GM18498 (cell line): ENCODE data around the gene XCL2.
A peak's percentile ranks its signal among the peaks of the same experiment; 100 is the strongest.
"Not testable (repeated sequence)": the region's sequence is repeated elsewhere in the genome, so short reads cannot be mapped to it uniquely, and the experiment has no call there.

ENCODE experiments used
- ATAC-seq: cut with Tn5 transposase; IDR thresholded peaks from one replicate; pipeline ENCODE4 v1.9.1; 2021; ENCODE audit warnings: mild to moderate bottlenecking, moderate library complexity; ENCODE audit not compliant: unreplicated experiment

Gene XCL2

GRCh38 chr1:168543840-168544498 lies at the start of gene XCL2:
Gene XCL2, minus strand, starts transcription at chr1:168543997. Its CDS starts 33 bp downstream, at chr1:168543964.
- ATAC-seq: not testable (repeated sequence)

- no peak for ATAC-seq
These were observed 47.9 kb upstream of the XCL2 start for GRCh38 chr1:168591641-168592250.

GRCh38 chr1:168591066-168591465 lies 47.3 kb upstream of the XCL2 start:
- no peak for ATAC-seq

DNA sequence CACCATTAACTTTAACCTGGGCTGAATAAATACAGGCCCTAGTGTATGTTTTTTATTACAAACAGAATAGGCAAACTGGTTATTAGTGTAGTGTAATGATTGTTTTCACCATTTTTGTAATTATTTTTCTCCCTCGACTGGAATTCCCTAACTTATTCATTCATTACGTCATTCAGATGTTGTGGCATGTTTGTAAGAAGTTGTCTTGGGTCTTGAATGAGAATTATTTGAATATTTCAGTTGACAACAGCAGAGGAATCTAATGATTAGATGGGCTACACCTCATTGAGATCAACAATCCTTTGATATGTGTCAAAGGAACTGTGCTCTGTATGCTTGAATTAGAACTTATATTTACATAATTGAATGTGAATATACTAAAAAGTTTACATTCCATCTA lies 45.4 kb upstream of the XCL2 start:
- no peak for ATAC-seq

GRCh38 chr1:168585937-168586336 lies 42.1 kb upstream of the XCL2 start:
- ATAC-seq: no peak

- ATAC-seq: no peak
These were observed 41.4 kb upstream of the XCL2 start for GRCh38 chr1:168585191-168585590.

- no peak for ATAC-seq
These were observed 39.8 kb upstream of the XCL2 start for GRCh38 chr1:168583571-168583970.

DNA sequence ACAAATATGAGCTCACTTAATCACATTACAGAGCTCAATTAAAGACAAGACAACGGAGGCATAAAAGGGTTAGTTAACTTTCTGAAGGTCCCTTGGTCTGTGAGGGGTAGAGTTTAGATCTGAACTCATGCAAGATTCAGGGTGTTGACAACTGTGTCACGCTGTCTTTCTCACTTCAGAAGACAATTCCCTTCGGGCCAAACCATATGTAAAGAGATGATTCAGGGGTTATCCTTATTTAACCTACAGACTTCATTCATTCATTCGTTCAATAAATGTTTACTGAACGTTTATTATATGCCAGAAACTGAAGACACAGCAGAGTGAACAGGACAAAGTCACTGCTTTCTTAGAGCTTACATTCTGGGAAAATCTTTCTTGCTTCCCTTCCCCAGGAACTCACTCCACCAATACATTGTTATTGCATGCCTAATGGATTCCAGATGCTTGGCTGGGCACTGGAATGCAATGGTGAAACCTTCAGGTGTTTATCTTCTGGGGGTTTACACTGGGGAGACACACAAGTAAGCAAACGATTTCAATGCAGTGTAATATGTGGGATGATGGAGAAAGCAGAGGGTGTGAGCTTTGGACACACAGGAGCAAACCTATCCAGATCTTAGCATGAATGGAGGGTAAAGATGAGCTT lies 39.0 kb upstream of the XCL2 start:
- no peak for ATAC-seq

- ATAC-seq: no peak
These were observed 38.2 kb upstream of the XCL2 start for GRCh38 chr1:168581817-168582572.

DNA sequence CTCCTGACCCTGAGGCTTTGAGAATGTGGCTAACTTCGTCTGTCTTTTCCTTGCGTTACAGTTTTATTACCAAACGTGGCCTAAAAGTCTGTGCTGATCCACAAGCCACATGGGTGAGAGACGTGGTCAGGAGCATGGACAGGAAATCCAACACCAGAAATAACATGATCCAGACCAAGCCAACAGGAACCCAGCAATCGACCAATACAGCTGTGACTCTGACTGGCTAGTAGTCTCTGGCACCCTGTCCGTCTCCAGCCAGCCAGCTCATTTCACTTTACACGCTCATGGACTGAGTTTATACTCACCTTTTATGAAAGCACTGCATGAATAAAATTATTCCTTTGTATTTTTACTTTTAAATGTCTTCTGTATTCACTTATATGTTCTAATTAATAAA lies 37.2 kb upstream of the XCL2 start:
- ATAC-seq: not testable (repeated sequence)

DNA sequence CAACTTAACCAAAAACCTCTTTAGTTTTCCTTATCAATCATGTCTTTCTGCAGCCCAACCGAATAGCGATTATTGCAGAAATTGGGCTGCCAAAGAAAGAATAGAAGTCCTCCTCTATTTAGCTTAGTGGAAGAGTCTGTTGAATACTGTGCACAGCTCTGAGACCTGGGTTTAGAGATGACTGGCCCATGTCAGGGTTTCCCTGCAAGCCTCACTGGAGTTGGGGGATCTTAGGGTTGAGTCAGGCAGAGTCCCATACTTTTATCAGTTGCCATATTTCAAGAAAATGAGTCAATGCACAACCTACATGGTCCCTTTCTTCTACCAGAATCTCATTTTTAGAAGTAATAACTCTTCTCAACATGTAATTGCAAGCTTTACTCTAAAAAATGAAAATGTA lies 36.5 kb upstream of the XCL2 start:
- not testable (repeated sequence) for ATAC-seq

GRCh38 chr1:168578531-168579185 lies 34.9 kb upstream of the XCL2 start:
- ATAC-seq: not testable (repeated sequence)

DNA sequence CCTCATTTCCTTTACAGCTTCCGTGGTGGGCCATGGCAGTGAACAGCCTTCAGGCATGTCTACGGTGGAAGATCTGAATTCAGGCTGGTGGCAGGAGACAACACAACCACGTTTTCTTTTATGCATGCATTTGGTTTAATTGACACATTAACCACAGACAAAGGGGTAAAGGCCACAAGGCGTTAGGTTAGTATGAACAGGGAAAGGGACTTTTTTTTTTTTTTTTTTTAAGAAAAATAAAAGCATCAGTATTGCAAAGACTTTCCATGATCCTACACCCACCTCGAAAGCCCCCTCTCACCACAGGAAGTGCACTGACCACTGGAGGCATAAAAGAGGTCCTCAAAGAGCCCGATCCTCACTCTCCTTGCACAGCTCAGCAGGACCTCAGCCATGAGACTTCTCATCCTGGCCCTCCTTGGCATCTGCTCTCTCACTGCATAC lies 32.5 kb upstream of the XCL2 start, which contains the start of gene XCL1:
Gene XCL1 (plus strand): TSS at position 361 of the 444 bp plus-strand sequence. CDS start 33 bp downstream, at position 394.
- ATAC-seq: not testable (repeated sequence)

DNA sequence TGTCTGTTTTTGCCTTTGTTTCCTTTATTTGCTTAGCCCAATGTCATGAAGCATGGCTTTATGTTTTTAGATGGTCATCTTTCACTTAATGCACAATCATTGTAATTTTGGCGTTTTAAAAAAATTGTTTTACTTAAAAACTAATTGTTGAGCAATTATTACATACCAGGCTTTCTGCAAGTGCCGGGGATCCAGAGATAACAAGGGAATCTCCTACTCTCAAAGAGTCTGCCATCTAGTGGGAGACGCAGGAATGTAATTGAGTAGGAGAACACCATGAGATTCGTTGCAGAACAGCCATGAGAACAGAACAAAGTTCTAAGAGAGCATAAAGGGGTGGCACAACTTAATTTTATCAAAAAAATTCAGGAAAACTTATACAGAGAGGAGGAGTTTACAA lies 30.4 kb upstream of the XCL2 start:
- peak; percentile 50 for ATAC-seq

DNA sequence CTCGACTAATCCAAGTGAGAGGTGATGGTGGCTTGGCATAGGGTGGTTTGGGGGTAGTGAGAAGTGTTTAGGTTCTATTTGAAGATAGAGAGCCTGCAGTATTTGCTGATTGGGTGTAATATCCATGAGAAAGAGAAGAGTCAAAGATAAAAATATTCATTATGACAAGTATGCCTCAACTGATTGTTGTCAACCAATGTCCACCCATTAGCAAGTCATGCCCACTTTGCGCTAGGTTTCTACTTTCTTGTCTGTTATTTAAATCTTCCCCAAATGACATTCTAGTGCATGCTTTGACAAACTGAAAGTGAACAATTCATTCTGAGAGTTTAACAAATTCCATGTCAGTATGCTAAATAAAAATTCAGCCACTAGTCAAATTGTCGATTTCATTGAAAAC lies 28.8 kb upstream of the XCL2 start:
- no peak for ATAC-seq

DNA sequence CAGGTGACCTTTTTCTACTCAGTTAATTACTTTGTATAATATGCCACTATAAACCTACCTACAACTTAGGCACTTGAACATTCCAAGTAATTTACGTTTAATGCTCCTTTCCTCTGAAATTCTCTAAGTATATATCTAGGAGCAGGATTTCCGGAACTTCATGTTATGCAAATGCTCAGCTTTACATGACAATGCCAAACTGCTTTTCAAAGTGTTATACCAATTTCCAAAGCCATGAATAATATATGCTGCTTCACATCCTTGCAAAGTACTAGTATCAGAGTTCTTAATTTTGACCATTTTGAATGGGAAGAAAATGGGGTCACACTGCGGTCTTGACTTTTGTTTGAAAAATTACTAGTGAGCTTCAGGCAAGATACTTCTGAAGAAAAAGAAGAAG lies 26.9 kb upstream of the XCL2 start:
- no peak for ATAC-seq

- no peak for ATAC-seq
These were observed 24.5 kb upstream of the XCL2 start for GRCh38 chr1:168568346-168568745.

DNA sequence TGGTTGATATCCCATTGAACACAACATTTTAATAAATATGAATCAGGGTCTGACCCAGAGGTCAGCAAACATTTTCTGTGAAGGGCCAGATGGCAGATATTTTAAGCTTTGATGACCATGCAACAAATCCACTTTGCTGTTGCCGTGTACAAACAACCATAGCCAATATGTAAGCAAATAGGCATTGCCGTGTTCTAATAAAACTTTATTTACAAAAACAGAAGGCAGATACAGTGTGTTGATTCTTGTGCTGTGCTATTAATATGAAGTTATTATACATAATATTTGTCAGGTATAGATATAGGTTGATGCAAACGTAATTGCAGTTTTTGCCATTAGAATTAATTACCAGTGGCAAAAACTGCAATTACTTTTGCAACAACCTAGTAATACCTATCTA lies 23.8 kb upstream of the XCL2 start:
- no peak for ATAC-seq

- no peak for ATAC-seq
These were observed 23.2 kb upstream of the XCL2 start for GRCh38 chr1:168567007-168567406.

DNA sequence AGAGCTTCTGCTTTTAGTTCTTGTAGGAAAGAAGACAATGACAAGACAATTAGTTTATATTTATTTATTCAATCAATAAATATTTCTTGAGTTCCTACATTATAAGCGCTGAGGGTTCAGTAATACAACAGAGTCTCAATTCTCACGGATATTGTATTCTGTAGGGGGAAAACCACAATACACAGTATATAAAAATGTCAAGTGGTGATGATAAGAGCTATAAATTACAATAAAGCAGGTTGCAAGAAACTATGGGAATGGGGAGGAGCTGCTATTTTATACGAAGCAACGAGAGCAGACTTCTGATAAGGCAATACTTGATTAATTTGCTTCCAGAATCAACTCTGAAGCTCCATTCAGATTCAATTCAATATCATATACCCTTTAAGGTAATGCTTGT lies 22.0 kb upstream of the XCL2 start:
- ATAC-seq: no peak

DNA sequence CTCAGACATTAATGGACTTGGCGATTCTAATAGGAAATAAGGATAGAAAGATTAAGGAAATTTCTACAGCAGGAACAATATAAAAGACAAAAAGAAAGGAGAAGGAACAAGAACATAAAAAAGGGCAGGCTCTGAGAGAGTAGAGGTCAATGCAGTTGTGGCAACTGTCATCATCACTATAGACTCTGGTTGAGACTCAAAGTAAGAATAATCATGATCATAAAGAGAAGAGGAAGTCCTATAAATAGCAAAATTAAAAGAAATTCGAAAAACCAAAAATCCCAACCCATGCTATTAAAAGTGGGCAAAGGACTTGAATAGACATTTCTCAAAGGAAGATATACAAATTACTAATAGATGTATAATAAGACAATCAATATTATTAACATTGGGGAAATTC lies 18.2 kb upstream of the XCL2 start:
- no peak for ATAC-seq
